ENCODE data around the gene KIRREL3. TPM values are rescaled to one million over a fixed set of nuclear protein-coding genes. Genes with fewer than 3 reads are reported as not detected.

Gene KIRREL3
- total and polyA plus RNA-seq, 2 of the 4 experiments (the other 2 are of a cell fraction) = 10.9 to 15.9 TPM

DNA sequence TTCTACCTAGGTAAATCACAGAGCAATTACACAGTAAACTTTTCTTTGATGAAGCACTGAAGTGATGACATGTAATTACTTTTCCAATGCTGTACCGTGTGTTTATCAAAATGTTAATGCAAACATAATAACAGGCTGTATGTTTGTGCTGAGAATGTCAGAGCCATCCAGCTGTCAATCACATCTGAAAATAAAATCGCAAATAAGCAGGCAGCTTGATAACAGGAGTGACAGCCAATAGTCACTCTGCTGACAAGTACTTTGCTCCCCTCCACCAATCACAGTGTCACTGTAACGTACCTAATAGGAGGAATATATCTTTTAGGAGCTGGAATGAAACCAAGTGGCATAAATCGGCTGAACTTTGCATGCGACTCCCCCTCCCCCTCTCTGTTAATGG lies 119.7 kb downstream of the KIRREL3 start:
- Histone ChIP-seq H3K9ac (ENCODE audit: low read depth, low read length) (no peak overlapping the region), H3K36me3 (ENCODE audit: control insufficient read depth, insufficient read depth, low read length) (no peaks in the 10 kb centered on the region), H3K4ac (ENCODE audit: low read depth, low read length) (no peak overlapping the region), H3K9me1 (ENCODE audit: insufficient read depth, low read length) (peaks cover 14% of the 10 kb centered on the region), H4K5ac (ENCODE audit: low read depth, low read length) (no peak overlapping the region), H4K91ac (ENCODE audit: insufficient read depth, low read depth, low read length) (no peak overlapping the region), H3K18ac (ENCODE audit: low read depth, low read length) (no peak overlapping the region), H2AK5ac (ENCODE audit: low read depth, low read length) (no peak overlapping the region), H3K23ac (ENCODE audit: low read depth, low read length) (0 out of 2 replicates have a peak overlapping the region, but pooled peaks have one; percentile 23), H3K56ac (ENCODE audit: extremely low read depth, insufficient read depth, low read length) (no peak overlapping the region), H2BK5ac (ENCODE audit: low read depth, low read length, poor library complexity, severe bottlenecking) (no peak overlapping the region), H4K20me1 (ENCODE audit: insufficient read depth, low read length) (no peaks in the 10 kb centered on the region), H4K8ac (ENCODE audit: low read depth in 2 of 2, low read length in 2 of 2) (no peak overlapping the region), H3K27ac (ENCODE audit: insufficient read depth, low read length) (no peak overlapping the region), H3K14ac (replicated peaks; ENCODE audit: low read depth, low read length) (no peak overlapping the region), H3K27me3 (ENCODE audit: control insufficient read depth, insufficient read depth, low read length) (no peaks in the 10 kb centered on the region), H3K79me1 (ENCODE audit: low read depth in 1 of 2, low read length in 2 of 2) (peaks cover 17 to 29% of the 10 kb centered on the region in 2 experiments), H2AFZ (replicated peaks; ENCODE audit: low read length, poor library complexity) (no peak overlapping the region), H2BK20ac (ENCODE audit: low read depth, low read length) (no peak overlapping the region), H3K4me1 (ENCODE audit: control insufficient read depth, insufficient read depth, low read length) (peaks cover 13% of the 10 kb centered on the region), H2BK15ac (ENCODE audit: low read depth, low read length) (no peak overlapping the region), H2AK9ac (replicated peaks; ENCODE audit: low read depth, low read length, poor library complexity) (no peak overlapping the region), H2BK120ac (ENCODE audit: low read depth, low read length) (no peak overlapping the region), H3K4me3 (ENCODE audit: insufficient read depth, low read depth, low read length) (no peak overlapping the region), H3K4me2 (ENCODE audit: low read depth, low read length) (no peak overlapping the region), H3K9me3 (ENCODE audit: control insufficient read depth, insufficient read depth, low read length) (no peaks in the 10 kb centered on the region)
- no TSS peak for BruUV-seq (replicated peaks)
- WGBS, 2 experiments (ENCODE audit: extremely low coverage in 2 of 2, insufficient read length in 1 of 2) = no CpG with 5 or more reads among the region's 5 CpGs
- POLR2A ChIA-PET (ENCODE audit: unreplicated experiment) = interaction anchor here (0.6 kb wide), 1 partner anchor 89 kb away, joined by 4 read pairs; no protein-coding TSS in a partner anchor
- ATAC-seq (ENCODE audit: low read depth) = no peak
- dilution Hi-C loops (cut with HindIII; ENCODE audit: low sequenced_read_pairs, unreplicated experiment) = no loop called here
- no peak for TF ChIP-seq CHD1 (IDR thresholded peaks at IDR 0.05; ENCODE audit: low read depth, low read length)
- TF ChIP-seq RFX5 (IDR thresholded peaks at IDR 0.05; ENCODE audit: low read depth, low read length) = no peak
- no peak for TF ChIP-seq NFE2L2 (IDR thresholded peaks at IDR 0.05; ENCODE audit: low read depth, low read length)
- TF ChIP-seq, protein P1, sequence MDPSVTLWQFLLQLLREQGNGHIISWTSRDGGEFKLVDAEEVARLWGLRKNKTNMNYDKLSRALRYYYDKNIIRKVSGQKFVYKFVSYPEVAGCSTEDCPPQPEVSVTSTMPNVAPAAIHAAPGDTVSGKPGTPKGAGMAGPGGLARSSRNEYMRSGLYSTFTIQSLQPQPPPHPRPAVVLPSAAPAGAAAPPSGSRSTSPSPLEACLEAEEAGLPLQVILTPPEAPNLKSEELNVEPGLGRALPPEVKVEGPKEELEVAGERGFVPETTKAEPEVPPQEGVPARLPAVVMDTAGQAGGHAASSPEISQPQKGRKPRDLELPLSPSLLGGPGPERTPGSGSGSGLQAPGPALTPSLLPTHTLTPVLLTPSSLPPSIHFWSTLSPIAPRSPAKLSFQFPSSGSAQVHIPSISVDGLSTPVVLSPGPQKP (IDR thresholded peaks at IDR 0.05; ENCODE audit: borderline replicate concordance, low read depth, low read length) = no peak
- TF ChIP-seq RCOR1 (IDR thresholded peaks at IDR 0.05; ENCODE audit: insufficient replicate concordance, low read length) = no peak
- TF ChIP-seq, protein P2, sequence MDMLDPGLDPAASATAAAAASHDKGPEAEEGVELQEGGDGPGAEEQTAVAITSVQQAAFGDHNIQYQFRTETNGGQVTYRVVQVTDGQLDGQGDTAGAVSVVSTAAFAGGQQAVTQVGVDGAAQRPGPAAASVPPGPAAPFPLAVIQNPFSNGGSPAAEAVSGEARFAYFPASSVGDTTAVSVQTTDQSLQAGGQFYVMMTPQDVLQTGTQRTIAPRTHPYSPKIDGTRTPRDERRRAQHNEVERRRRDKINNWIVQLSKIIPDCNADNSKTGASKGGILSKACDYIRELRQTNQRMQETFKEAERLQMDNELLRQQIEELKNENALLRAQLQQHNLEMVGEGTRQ (IDR thresholded peaks at IDR 0.05; ENCODE audit: low read depth, low read length) = no peak
- TF ChIP-seq MAFK (IDR thresholded peaks at IDR 0.05; ENCODE audit: low read depth, low read length) = no peak
- TF ChIP-seq, protein P3, sequence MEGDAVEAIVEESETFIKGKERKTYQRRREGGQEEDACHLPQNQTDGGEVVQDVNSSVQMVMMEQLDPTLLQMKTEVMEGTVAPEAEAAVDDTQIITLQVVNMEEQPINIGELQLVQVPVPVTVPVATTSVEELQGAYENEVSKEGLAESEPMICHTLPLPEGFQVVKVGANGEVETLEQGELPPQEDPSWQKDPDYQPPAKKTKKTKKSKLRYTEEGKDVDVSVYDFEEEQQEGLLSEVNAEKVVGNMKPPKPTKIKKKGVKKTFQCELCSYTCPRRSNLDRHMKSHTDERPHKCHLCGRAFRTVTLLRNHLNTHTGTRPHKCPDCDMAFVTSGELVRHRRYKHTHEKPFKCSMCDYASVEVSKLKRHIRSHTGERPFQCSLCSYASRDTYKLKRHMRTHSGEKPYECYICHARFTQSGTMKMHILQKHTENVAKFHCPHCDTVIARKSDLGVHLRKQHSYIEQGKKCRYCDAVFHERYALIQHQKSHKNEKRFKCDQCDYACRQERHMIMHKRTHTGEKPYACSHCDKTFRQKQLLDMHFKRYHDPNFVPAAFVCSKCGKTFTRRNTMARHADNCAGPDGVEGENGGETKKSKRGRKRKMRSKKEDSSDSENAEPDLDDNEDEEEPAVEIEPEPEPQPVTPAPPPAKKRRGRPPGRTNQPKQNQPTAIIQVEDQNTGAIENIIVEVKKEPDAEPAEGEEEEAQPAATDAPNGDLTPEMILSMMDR (conservative IDR thresholded peaks at IDR 0.05; ENCODE audit: low read depth, low read length) = no peak
- no peak for TF ChIP-seq MXI1 (IDR thresholded peaks at IDR 0.05; ENCODE audit: borderline replicate concordance, low read depth, low read length)
- no peak for TF ChIP-seq SMC3 (IDR thresholded peaks at IDR 0.05; ENCODE audit: low read depth, low read length)
- no peak for TF ChIP-seq FOS (IDR thresholded peaks at IDR 0.05; ENCODE audit: low read depth, low read length)
- no peak for TF ChIP-seq RAD21 (IDR thresholded peaks at IDR 0.05; ENCODE audit: low read length)
- TF ChIP-seq CEBPB (IDR thresholded peaks at IDR 0.05; ENCODE audit: low read depth, low read length) = no peak
- no peak for TF ChIP-seq POLR2A (IDR thresholded peaks at IDR 0.05; ENCODE audit: low read depth, low read length)
- TF ChIP-seq BHLHE40 (IDR thresholded peaks at IDR 0.05; ENCODE audit: low read depth, low read length) = no peak
- TF ChIP-seq MAZ (IDR thresholded peaks at IDR 0.05; ENCODE audit: borderline replicate concordance, low read depth, low read length) = no peak
- in situ Hi-C loops (cut with MboI; ENCODE audit: low sequenced_read_pairs) = no loop called here
- no peak for DNase-seq
- CTCF ChIA-PET = interaction anchor here (0.6 to 1.0 kb wide), 3 partner anchors 10 to 68 kb away, joined by 3 read pairs; no protein-coding TSS in a partner anchor
- intact Hi-C loops (cut with micrococcal nuclease) = no loop called here

Measured in IMR-90 (cell line).